ENCODE results near the gene GATC. TPM values are rescaled to one million over a fixed set of nuclear protein-coding genes. Genes with fewer than 3 reads are reported as not detected.

Gene GATC, protein sequence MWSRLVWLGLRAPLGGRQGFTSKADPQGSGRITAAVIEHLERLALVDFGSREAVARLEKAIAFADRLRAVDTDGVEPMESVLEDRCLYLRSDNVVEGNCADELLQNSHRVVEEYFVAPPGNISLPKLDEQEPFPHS
- 20.5 to 26.5 TPM (median 24.6 TPM) in 5 replicates for total RNA-seq (2022; extraction: Qiagen RNA extraction; ENCODE audit: low read depth)

DNA sequence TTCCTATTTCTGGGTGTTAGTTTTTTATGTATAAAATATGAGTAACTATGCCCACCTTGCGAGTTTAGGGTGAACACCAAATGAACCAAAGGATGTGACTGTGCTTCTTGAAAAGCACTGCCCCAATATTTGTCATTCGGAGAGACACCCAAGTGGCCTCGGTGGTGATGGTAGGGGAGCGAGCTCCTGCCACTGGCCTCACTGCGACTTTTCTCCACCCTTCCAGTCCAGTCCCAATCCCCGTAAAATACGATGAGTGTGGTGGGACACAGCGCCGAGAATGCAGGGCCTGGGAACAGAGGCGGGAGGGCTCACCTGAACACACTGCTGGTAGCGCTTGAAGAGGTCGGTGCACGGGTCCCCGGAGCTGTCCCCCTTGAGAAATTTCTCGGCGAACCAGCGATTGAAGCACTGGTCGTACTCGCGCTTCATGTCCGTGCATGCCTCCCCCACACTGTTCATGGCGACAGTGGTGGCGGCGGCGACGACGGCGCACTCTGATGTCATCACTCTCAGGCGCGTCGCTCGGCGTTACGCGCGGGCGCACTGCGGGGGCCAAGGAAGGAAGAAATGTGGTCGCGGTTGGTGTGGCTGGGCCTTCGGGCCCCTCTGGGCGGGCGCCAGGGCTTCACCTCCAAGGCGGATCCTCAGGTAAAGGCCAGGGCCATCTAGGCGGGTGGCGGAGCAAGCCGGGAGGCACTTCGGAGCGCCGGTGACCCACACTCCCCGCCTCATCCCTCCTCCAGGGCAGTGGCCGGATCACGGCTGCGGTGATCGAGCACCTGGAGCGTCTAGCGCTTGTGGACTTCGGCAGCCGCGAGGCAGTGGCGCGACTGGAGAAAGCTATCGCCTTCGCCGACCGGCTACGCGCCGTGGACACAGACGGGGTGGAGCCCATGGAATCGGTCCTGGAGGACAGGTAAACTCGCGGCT lies at the start of gene GATC, which contains the start of gene TRIAP1:
Gene GATC, plus strand, starts transcription at position 534 of the 933 bp plus-strand sequence. Its CDS starts 37 bp downstream, at position 571.
Gene TRIAP1, minus strand, starts transcription at position 474 of the 933 bp plus-strand sequence. Its CDS starts 12 bp downstream, at position 462.

DNA sequence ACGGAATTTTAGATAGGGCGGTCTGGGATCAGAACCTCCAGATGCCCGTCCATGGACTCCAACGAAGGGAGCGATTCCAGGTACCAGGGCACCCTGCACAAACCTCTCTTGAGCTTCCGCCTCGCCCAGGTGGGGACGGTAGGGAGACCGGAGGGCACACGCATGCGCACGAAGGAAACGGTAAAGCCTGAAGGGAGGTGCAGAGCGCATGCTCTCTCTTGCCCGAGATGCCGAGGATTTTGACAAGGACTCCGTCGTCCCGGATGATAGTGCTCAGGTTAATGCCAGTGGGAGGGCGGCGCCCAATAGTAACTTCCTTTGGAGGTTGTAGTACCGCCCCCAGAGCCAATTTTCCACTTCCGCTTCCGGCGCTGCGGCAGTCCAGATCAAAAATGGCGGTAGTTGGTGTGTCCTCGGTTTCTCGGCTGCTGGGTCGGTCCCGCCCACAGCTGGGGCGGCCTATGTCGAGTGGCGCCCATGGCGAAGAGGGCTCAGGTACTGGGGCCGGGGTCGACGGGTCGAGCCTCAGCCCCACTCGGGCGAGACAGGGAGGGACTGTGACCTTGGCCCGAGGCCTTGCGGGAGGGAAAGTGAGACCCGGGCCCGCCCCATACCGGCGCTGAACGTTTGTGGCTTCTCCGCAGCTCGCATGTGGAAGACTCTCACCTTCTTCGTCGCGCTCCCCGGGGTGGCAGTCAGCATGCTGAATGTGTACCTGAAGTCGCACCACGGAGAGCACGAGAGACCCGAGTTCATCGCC lies 8.3 kb upstream of the GATC start, which contains the start of gene COX6A1:
Gene COX6A1, plus strand, starts transcription at position 379 of the 760 bp plus-strand sequence. Its CDS starts 14 bp downstream, at position 393.

DNA sequence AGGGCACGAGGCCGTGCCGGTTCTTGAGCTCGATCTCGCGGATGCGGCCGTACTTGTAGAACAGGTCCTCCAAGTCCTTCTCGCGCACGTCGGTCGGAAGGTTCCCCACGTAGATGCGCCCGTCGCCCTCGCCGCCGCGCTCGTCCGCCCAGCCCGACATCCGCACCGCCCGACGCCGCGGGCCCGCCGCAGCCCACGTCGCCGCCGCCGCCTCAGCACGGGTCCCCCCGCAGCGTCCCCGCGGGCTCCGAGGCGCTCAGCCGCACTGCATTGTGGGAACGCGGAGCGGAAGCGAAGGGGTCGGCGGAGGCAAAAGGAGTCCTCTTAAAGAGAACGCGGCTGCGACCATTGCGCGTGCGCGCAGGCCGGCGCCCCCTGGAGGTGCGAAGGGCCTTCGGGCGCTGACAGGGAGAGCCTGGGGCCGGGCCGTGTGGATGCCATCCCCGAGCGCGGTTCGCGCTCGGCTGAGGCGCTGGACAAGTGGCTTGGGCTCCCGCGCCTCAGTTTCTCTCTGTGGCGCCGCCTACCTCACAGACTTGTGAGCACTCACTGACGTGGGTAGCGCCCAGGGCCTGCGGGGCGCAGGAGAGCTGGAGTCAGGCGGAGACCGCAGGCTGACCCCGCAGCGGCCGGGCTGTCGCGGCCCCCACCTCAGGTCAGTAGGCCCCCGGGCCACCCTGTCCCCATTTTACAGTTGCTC lies 23.4 kb downstream of the GATC start, which contains the start of gene SRSF9:
Gene SRSF9, minus strand, starts transcription at position 299 of the 700 bp plus-strand sequence. Its CDS starts 139 bp downstream, at position 160.

DNA sequence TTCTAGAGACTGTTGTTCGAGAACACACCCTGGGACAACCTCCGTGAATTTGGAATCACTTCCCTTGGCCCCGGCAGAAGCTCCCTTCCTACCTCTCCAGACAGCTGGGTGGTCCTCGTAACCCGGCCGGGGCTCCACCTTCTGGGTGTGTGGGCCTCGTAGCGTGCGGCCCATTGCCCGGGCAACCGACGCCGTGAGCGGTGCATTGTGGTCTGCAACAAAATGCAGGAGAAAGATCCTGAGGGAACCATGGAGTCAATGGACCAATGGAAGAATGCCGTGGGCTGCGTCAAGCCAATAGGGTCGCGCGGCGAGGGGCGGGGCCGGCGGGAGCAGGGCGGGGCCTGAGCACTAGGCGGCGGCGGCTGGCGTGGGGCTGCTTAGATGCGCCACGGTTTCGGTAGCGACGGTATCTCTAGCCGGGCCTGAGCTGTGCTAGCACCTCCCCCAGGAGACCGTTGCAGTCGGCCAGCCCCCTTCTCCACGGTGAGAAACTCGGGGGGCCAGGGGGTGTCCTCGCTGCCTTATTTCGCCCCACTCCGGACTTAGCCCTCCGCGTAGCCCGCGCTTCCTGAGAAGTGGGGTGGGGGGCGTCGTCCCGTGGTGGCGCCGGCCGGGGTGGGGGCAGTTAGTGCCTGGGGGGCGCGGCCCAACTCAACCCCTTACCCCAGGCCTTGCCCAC lies 49.6 kb downstream of the GATC start, which contains the start of gene DYNLL1:
Gene DYNLL1, plus strand, starts transcription at position 383 of the 682 bp plus-strand sequence. CDS start 309 bp downstream, outside the sequence.

Other genes starting within 250 kb of the GATC start
- 3,445 to 3,682 TPM (median 3,497 TPM) in 5 replicates for gene RPLP0, start 245.3 kb upstream of the GATC start, total RNA-seq (2022; extraction: Qiagen RNA extraction; ENCODE audit: low read depth)
- 204 to 247 TPM (median 225 TPM) in 5 replicates for gene PXN, start 180.7 kb upstream of the GATC start, total RNA-seq (2022; extraction: Qiagen RNA extraction; ENCODE audit: low read depth)
- gene RNU4-2, start 154.5 kb upstream of the GATC start, total RNA-seq (2022; extraction: Qiagen RNA extraction; ENCODE audit: low read depth), result not detected in 5 replicates
- gene RNU4-1, start 153.2 kb upstream of the GATC start, total RNA-seq (2022; extraction: Qiagen RNA extraction; ENCODE audit: low read depth), result not detected in 5 replicates
- 0.48 to 1.7 TPM (median 0.76 TPM) in 5 replicates for gene SIRT4, start 144.1 kb upstream of the GATC start, total RNA-seq (2022; extraction: Qiagen RNA extraction; ENCODE audit: low read depth)
- gene PLA2G1B, start 118.7 kb upstream of the GATC start, total RNA-seq (2022; extraction: Qiagen RNA extraction; ENCODE audit: low read depth), result not detected in 5 replicates
- gene MSI1, start 77.3 kb upstream of the GATC start, total RNA-seq (2022; extraction: Qiagen RNA extraction; ENCODE audit: low read depth), result 0.77 to 1.9 TPM (median 1.4 TPM) in 5 replicates
- 808 to 864 TPM (median 832 TPM) in 5 replicates for gene COX6A1, start 8.3 kb upstream of the GATC start, total RNA-seq (2022; extraction: Qiagen RNA extraction; ENCODE audit: low read depth)
- gene TRIAP1, start 60 bp upstream of the GATC start, total RNA-seq (2022; extraction: Qiagen RNA extraction; ENCODE audit: low read depth), result 73.0 to 86.4 TPM (median 76.2 TPM) in 5 replicates
- 175 to 219 TPM (median 212 TPM) in 5 replicates for gene SRSF9, start 23.3 kb downstream of the GATC start, total RNA-seq (2022; extraction: Qiagen RNA extraction; ENCODE audit: low read depth)
- 588 to 676 TPM (median 607 TPM) in 5 replicates for gene DYNLL1, start 49.7 kb downstream of the GATC start, total RNA-seq (2022; extraction: Qiagen RNA extraction; ENCODE audit: low read depth)
- gene COQ5, start 82.7 kb downstream of the GATC start, total RNA-seq (2022; extraction: Qiagen RNA extraction; ENCODE audit: low read depth), result 26.2 to 29.6 TPM (median 28.6 TPM) in 5 replicates
- 95.9 to 105 TPM (median 103 TPM) in 5 replicates for gene RNF10, start 87.9 kb downstream of the GATC start, total RNA-seq (2022; extraction: Qiagen RNA extraction; ENCODE audit: low read depth)
- gene POP5, start 135.0 kb downstream of the GATC start, total RNA-seq (2022; extraction: Qiagen RNA extraction; ENCODE audit: low read depth), result 45.9 to 59.8 TPM (median 51.9 TPM) in 5 replicates
- gene CABP1, start 194.2 kb downstream of the GATC start, total RNA-seq (2022; extraction: Qiagen RNA extraction; ENCODE audit: low read depth), result 0.15 to 0.46 TPM (median 0.21 TPM) in 5 replicates
- gene MLEC, start 240.7 kb downstream of the GATC start, total RNA-seq (2022; extraction: Qiagen RNA extraction; ENCODE audit: low read depth), result 83.9 to 99.9 TPM (median 87.0 TPM) in 5 replicates